GM18507 (cell line): Measurements from ENCODE around the gene THADA.
"Not testable (repeated sequence)": the region's sequence is repeated elsewhere in the genome, so short reads cannot be mapped to it uniquely, and the experiment has no call there.

Source experiments
- DNase-seq: peaks from one replicate; pipeline ENCODE4 v3.0.0; 2011; ENCODE audit warnings: low read depth; ENCODE audit not compliant: insufficient read length; ENCODE audit errors: extremely low spot score
- FAIRE-seq: peaks from 2 replicates; lab custom pipeline; 2011; peaks lifted over from hg19 to GRCh38; lab: Jason Lieb, UNC

The THADA gene

DNA sequence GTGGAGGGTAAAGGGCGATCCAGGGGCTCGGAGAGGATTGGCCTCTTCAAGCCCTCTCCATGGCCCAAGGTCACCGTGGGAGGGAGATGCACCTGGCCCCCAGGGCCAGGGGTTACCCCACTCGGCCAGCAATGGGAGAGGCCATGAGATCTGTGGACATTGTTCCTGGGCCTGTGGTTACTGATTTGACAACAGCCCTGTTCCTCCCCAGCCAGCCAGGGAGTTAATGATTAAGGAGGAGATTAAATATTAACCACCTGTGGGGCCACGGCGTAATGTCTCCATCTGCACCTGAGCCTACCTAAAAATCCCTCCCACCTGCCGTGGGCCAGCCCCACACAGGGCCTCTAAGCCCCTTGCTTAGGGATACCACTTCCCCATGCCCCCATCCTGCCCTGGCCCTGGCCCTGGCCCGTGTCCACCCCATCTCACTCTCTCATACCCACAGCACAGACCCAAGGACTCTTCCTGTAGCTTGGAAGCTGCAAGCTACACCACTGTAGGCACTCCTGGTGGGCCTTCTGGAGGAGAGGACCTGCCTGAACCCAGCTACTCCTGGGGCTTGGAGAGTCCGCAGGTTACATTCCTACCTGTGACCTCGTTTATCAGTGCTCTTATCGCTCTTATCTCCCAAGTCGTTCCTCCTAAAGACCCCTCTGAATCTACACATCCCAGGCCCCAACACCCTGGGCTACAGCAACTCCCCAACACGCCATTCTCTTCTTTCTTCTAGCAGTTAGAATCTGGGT, 401.5 kb downstream of the THADA start:
- DNase-seq (no peak), FAIRE-seq (peak; percentile 71)

DNA sequence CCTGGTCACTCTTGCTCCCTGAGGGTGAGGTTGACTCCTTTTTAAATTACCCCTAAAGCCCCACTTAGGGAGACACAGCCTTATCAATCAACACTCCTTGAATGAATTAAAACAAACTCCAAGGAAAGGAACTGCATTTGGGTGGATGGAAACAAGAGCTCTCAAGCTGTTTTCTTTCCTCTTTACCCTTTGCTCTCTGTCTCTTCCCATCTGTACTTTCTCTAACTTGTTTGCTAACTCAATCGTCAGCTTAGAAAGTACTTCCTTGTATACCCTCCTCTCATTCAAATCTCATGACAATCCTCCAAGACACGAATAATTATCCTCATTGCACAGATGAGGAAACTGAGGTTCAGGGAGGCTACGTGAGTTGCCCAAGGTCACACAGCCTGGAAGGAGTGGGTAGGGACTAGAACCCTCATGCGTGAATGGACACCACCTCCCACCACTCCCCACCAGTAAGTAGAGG, 402.2 kb downstream of the THADA start:
- no peak for FAIRE-seq
- DNase-seq = no peak

DNA sequence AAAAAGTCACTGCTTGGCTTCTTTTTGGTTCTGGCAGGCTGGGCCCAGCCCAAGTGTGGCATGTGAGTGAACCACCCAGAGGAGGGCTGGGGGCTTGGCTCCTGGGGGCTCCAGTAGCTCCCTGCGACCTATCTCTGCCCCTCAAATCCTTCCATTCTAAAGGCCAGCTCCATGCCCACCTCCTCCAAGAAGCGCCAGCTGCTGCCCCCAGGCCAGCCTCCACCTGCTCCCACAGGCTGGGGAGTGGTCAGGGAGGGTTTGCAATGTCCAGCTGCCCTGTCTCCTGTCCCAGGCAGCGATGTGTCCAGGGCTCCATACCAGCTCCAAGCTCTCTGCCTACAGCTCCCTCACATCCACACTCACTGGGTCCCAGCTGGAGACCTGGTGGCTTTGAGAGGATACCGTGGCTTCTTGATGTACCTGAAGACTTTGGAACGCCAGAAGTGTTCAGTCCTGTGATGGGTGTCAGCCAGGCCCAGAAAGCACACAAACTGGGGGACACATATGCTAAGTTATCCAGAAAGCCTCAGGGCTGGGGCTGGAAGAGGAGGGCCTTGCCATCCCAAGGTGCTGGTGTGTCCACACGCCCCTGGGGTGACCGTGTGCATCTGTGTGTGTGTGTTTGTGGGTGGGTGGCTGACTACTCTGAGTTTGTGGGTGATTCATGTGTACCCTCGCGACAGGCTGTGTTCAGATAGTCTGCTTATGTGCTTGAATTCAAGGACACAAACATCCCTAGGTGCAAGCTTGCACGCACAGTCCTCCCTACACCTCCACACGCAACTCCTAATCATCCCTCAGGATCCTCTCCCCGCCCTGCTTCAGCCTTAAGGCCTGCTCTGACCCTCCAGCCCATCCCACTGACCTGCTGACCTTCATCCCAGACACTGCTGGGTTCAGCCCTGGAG, 402.8 kb downstream of the THADA start:
- DNase-seq = no peak
- FAIRE-seq = no peak

DNA sequence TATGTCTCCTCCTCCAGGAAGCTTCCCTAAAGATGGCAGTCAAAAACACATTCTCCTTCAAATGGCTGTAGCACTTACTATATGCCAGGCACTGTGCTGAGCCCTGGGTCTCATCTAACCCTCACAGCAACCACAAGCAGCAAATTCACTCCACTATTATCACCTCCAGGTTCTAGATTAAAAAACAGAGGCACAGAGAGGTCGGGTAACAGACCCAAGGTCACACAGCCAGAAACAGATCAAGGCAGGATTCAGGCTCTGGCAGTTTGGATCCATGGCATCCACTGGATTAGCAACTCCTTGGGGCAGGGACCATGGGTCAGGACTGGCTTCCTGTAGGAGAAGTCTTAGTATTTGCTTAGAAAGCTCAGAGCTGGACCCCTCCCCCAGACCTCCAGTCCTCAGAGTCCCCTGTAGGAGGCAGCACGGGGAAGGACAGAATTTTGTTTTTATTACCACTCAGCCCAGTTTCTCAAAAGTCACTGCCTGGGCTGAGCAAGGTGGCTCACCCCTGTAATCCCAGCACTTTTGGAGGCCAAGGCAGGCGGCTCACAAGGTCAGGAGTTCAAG, 403.8 kb downstream of the THADA start:
- no peak for DNase-seq
- no peak for FAIRE-seq

DNA sequence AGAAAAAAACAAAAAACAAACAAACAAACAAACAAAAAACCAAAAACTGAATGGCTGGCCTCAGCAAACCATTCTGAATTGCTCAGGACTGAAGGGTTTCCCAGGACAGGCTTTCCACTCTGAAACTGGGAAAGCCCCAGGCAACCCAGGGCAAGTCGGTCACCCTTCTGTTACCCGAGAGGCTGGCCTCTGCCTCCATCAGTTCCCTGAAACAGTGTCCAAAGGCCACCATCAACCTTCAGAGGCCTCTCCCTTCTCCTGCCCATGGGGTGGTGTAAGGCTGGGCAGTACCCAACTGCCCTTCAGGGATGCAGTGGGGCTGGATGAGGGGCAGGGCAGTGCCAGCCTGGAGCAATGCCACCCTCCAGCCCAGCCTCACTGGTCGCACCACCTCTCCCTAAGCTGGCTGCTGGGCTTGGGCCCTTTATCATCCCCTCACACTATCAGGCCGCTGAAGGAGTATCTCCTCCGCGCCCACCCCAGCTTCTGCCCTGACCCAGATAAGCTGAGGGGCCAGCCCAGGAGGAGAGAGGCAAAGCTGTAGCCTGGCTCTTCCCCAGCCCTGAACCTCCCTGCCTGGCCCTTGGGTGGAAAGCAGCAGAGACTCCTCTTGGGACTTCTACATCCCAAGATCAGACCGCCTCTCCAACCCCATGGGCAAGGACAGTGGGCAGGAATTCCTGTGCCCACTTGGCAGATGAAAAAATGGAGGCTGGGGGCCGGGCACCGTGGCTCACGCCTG, 405.4 kb downstream of the THADA start:
- FAIRE-seq (no peak), DNase-seq (no peak)

DNA sequence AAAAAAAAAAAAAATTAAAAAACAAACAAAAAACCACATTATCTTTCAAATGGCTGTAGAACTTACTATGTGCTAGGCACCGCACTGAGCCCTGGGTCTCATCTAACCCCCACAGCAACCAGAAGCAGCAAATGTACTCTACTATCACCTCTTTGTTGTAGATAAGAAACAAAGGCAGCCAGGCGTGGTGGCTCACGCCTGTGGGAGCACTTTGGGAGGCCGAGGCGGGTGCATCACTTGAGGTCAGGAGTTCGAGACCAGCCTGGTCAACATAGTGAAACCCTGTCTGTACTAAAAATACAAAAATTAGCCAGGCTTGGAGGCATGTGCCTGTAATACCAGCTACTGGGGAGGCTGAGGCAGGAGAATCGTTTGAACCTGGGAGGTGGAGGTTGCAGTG, 406.0 kb downstream of the THADA start:
- FAIRE-seq = not testable (repeated sequence)

DNA sequence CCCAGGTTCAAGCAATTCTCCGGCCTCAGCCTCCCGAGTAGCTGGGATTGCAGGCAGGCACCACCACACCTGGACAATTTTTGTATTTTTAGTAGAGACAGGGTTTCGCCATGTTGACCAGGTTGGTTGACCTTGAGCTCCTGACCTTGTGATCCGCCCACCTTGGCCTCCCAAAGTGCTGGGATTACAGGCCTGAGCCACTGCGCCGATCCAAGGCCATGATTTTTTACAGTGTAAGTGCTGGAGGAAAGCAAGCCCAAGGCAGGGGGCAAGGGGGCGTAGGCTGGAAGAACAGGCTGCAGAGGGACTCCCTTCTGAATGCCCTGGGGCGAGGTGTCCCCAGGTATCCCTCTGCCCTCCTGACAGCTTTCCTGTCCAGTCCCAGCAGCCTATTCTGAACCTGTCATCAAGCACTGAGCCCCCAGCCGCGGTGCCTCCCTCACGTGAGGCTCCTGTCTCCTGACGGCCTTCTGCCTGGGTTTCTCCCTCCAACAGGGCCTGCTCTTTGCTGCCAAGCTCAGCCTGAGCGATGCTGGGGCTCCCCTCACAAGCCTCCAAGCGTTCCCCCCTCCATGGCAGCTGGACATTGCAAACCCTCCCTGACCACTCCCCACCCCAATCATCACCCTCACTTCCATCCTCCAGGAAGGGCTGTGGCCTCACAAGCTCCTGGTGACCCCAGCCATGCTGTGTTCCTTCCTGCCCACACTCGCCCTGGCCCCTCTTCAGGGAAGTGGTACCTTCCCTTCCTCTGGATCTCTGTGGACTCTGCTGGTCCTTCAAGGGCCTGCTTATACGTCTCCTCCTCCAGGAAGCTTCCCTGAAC, 407.1 kb downstream of the THADA start:
- no peak for FAIRE-seq
- DNase-seq = no peak

More for the DNA sequence above, 406.0 kb downstream of the THADA start:
- not testable (repeated sequence) for DNase-seq

DNA sequence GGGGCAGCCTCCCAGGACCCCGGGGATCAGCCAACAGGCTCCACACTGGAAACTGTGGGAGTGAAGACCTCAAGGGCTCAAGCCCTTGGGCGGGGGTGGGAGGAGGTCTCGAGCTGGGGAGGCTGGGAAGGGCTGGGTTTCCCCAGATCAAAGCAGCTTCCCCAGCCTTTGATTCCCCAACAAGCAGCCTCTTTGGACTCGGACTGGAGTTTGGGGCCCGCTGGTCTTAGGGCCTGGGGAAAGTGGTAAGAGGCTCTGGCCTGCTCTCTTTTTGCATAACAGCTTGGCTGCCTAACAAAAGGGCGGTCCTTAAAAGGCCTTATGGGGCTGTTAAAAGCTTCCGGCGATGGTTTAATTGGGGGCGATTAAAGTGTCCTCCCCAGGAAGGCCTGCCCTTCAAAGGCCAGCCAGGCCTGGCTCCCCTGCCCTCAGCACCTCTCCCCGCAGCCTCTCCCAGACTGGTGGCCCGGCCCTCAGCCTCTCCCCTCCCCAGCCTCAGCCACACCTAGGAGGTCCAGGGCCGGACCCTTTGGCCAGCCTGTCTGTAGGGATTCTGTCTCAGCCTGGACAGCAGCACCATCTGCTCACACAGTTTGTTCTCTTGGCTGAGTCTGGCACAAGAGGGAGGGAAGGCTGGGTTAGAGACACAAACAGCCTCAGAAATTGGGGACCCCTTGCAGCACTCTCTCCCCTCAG, 409.0 kb downstream of the THADA start:
- FAIRE-seq (no peak), DNase-seq (no peak)

DNA sequence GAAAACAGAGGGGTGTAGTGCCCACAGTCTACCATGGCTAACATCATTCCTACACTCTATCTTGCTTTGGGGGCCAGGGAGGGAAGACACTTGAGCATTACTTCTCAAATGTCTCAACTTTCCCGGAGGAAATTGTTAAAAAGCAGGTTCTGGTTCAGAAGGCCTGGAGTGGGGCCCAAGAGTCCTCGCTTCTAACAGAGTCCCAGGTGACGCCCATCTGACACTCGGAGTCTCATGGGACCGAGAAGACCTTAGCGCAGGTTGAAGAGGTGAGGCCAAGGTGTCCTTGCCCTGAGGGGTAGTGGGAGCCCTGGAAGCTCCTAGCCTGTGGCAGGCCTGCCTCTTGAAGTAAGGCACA, 409.5 kb downstream of the THADA start:
- DNase-seq = no peak
- FAIRE-seq = no peak

DNA sequence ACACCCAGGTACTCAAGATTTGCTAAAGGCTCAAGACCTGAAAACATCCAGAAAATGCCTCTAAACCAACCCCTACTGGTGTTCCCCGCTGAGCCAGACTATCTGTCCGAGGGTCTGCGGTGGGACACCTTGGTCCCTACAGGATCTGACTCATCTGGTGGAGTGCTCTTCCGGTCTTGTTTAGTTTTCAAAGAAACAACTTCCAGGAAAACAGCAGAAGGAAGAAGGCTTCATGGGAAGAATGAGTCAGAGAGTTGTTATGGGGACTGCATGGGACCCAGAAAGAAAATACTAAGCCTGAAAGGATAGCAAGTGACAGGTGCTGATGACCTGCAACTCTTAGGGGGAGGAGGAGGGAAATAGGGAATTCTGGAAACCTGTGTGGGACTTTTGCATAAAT, 410.7 kb downstream of the THADA start:
- FAIRE-seq (no peak), DNase-seq (no peak)

DNA sequence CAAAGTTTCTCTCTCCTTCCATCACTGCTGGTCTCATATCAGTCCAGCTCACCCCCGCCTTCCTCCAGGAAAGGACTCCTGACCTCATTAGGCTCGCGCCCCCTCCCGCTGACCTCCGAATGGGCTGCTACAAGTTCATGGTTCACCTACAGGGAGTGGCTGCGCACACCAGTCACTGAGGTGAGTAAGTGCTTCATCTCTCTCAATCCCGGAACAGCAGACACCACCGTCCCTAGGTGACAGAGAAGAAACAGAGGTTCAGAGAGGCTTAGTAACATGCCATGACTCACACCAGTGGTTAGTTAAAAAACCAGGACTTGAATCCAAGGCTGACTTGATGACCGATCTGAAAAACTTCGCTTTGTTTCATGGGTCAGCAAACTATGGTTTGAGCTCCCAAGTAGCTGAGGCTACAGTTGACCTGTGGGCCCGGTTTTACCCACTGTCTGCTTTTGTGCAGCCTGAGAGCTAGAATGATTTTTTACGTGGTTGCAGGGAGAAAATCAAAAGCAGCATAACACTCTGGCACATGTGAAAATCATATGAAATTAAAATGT, 411.4 kb downstream of the THADA start:
- FAIRE-seq = no peak
- no peak for DNase-seq

DNA sequence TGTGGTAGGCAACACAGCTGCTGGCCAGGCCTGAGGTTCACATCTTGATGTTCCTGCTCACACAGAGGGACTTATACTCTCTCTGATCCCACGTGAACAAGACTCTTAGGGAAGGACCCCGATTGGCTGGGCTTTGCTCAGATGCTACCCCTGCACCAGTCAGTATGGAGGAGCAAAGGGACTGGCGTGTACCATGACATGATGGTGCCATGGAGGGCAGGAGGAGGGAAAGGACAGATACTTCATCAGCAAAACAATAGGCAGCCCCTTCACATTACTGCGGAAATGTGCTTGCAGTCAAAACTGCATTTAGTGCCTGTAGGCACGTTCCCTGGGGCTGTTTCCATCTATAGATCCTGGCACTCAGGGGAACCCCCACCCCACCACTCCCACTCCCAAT, 412.1 kb downstream of the THADA start:
- DNase-seq = no peak
- FAIRE-seq = no peak

DNA sequence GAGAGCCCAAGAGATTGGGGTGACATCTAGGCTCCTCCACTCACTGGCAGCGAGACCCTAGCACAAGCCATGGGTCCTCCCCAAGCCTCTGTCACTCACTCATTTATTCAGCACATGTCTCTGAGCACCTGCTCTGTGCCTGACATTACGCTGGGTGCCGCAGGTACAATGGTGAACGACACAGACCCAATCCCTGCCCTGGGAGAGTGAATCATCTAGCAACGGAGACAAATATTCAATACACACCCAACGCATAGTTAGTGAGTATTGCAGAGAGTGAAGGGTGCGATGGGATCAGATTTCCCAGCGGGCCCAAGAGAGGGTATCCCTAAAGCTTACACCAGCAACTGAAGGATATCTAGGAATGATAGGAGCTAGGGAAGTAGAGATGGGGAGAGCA, 414.9 kb downstream of the THADA start:
- no peak for FAIRE-seq

More for the DNA sequence above, 414.9 kb downstream of the THADA start:
- DNase-seq = no peak
